IMR-90 (cell line): ENCODE results near the gene KLF2. TPM values are rescaled to one million over a fixed set of nuclear protein-coding genes. Genes with fewer than 3 reads are reported as not detected.

Experiments used
- ATAC-seq: fragments of 200-7000 bp; cut with Tn5 transposase; 2 replicates; pipeline ENCODE4 v1.9.1; 2020; ENCODE audit warnings: low read depth, mild to moderate bottlenecking, moderate library complexity
- BruUV-seq: library from RNA; stranded (reverse); fragments of 400-500 nt; replicated peaks from 2 replicates; lab custom pipeline; 2021; lab: Mats Ljungman, UMichigan
- CTCF ChIA-PET: fragments of 300-600 bp; formaldehyde crosslinking; extraction: SDS; loops from one replicate; lab custom pipeline; 2021; ENCODE audit warnings: antibody characterized with exemption; lab: Yijun Ruan, JAX
- POLR2A ChIA-PET: fragments of 300-600 bp; sonication (Branson Sonifier 250); formaldehyde crosslinking; loops from one replicate; lab custom pipeline; 2022; ENCODE audit warnings: antibody characterized with exemption; ENCODE audit not compliant: unreplicated experiment; lab: Charles Lee
- DNase-seq: peaks from one replicate; pipeline ENCODE4 v3.0.0; 2013
- H2AFZ ChIP-seq: replicated peaks from 2 replicates; pipeline ENCODE3; 2013; ENCODE audit warnings: low read length, mild to moderate bottlenecking; ENCODE audit not compliant: poor library complexity
- H2AK5ac ChIP-seq: 2 replicates; pipeline ENCODE4 v1.6.1; 2013; ENCODE audit warnings: low read depth, low read length, inconsistent platforms
- H2AK9ac ChIP-seq: replicated peaks from 2 replicates; pipeline ENCODE3; 2013; ENCODE audit warnings: mild to moderate bottlenecking, low read depth, low read length, moderate library complexity; ENCODE audit not compliant: poor library complexity
- H2BK120ac ChIP-seq: 2 replicates; pipeline ENCODE4 v1.6.1; 2013; ENCODE audit warnings: low read depth, low read length, inconsistent platforms
- H2BK15ac ChIP-seq: 3 replicates; pipeline ENCODE4 v1.6.1; 2013; ENCODE audit warnings: low read depth, low read length, inconsistent platforms
- H2BK20ac ChIP-seq: 2 replicates; pipeline ENCODE4 v1.6.1; 2013; ENCODE audit warnings: low read depth, mild to moderate bottlenecking, inconsistent platforms, low read length, moderate library complexity
- H2BK5ac ChIP-seq: 2 replicates; pipeline ENCODE4 v1.6.1; 2013; ENCODE audit warnings: mild to moderate bottlenecking, low read depth, low read length, inconsistent platforms; ENCODE audit not compliant: poor library complexity, severe bottlenecking
- H3K14ac ChIP-seq: replicated peaks from 2 replicates; pipeline ENCODE4 v1.6.1; 2013; ENCODE audit warnings: low read depth, low read length, inconsistent platforms
- H3K18ac ChIP-seq: 2 replicates; pipeline ENCODE4 v1.6.1; 2013; ENCODE audit warnings: low read depth, low read length, control low read depth
- H3K23ac ChIP-seq: 2 replicates; pipeline ENCODE4 v1.6.1; 2013; ENCODE audit warnings: low read depth, low read length, inconsistent platforms
- H3K27ac ChIP-seq: 2 replicates; pipeline ENCODE4 v1.5.1; 2013; ENCODE audit warnings: mild to moderate bottlenecking, control low read depth, low read length; ENCODE audit not compliant: insufficient read depth
- H3K27me3 ChIP-seq: 2 replicates; pipeline ENCODE4 v1.6.1; 2013; ENCODE audit warnings: low read length; ENCODE audit not compliant: control insufficient read depth, insufficient read depth
- H3K36me3 ChIP-seq: 2 replicates; pipeline ENCODE4 v1.6.1; 2013; ENCODE audit warnings: low read length, mixed read lengths; ENCODE audit not compliant: control insufficient read depth, insufficient read depth
- H3K4ac ChIP-seq: 2 replicates; pipeline ENCODE4 v1.6.1; 2013; ENCODE audit warnings: low read depth, low read length, inconsistent platforms
- H3K4me1 ChIP-seq: 2 replicates; pipeline ENCODE4 v1.6.1; 2013; ENCODE audit warnings: low read length, mixed read lengths; ENCODE audit not compliant: control insufficient read depth, insufficient read depth
- H3K4me2 ChIP-seq: 2 replicates; pipeline ENCODE4 v1.6.1; 2013; ENCODE audit warnings: low read depth, mild to moderate bottlenecking, control low read depth, low read length, moderate library complexity
- H3K4me3 ChIP-seq: 2 replicates; pipeline ENCODE4 v1.5.1; 2013; ENCODE audit warnings: low read depth, mild to moderate bottlenecking, control low read depth, low read length, moderate library complexity; ENCODE audit not compliant: insufficient read depth
- H3K56ac ChIP-seq: 2 replicates; pipeline ENCODE4 v1.6.1; 2013; ENCODE audit warnings: low read length, inconsistent platforms; ENCODE audit not compliant: insufficient read depth; ENCODE audit errors: extremely low read depth
- H3K79me1 ChIP-seq, 2 experiments: 2 replicates each; pipeline ENCODE4 v1.6.1; 2013; ENCODE audit warnings: low read length in 2 of 2, inconsistent platforms in 1 of 2, low read depth in 1 of 2
- H3K9ac ChIP-seq: 2 replicates; pipeline ENCODE4 v1.6.1; 2013; ENCODE audit warnings: low read depth, low read length, control low read depth
- H3K9me1 ChIP-seq: 2 replicates; pipeline ENCODE4 v1.6.1; 2013; ENCODE audit warnings: low read length, inconsistent platforms; ENCODE audit not compliant: insufficient read depth
- H3K9me3 ChIP-seq: 2 replicates; pipeline ENCODE4 v1.6.1; 2013; ENCODE audit warnings: low read length; ENCODE audit not compliant: control insufficient read depth, insufficient read depth
- H4K20me1 ChIP-seq: 2 replicates; pipeline ENCODE4 v1.6.1; 2013; ENCODE audit warnings: low read length, inconsistent platforms; ENCODE audit not compliant: insufficient read depth
- H4K5ac ChIP-seq: 2 replicates; pipeline ENCODE4 v1.6.1; 2013; ENCODE audit warnings: mild to moderate bottlenecking, low read depth, low read length, control low read depth
- H4K8ac ChIP-seq, 2 experiments: 2 replicates each; pipeline ENCODE4 v1.6.1; 2013; ENCODE audit warnings: low read depth in 2 of 2, low read length in 2 of 2, control low read depth in 1 of 2, inconsistent platforms in 1 of 2
- H4K91ac ChIP-seq: 2 replicates; pipeline ENCODE4 v1.6.1; 2013; ENCODE audit warnings: low read depth, low read length, inconsistent platforms; ENCODE audit not compliant: insufficient read depth
- BHLHE40 ChIP-seq: fragments of 150-350 bp; IDR thresholded peaks from 2 replicates; pipeline ENCODE4 v1.6.1; 2016; ENCODE audit warnings: mild to moderate bottlenecking, low read depth, low read length
- CEBPB ChIP-seq: IDR thresholded peaks from 2 replicates; pipeline ENCODE4 v1.6.1; 2012; ENCODE audit warnings: low read depth, low read length, improper control_type of control experiment
- CHD1 ChIP-seq: IDR thresholded peaks from 2 replicates; pipeline ENCODE4 v1.6.1; 2012; ENCODE audit warnings: low read depth, low read length, improper control_type of control experiment
- FOS ChIP-seq: fragments of 150-350 bp; IDR thresholded peaks from 2 replicates; pipeline ENCODE4 v1.6.1; 2016; ENCODE audit warnings: low read depth, low read length
- MAFK ChIP-seq: IDR thresholded peaks from 2 replicates; pipeline ENCODE4 v1.6.1; 2012; ENCODE audit warnings: low read depth, low read length, improper control_type of control experiment
- MAZ ChIP-seq: IDR thresholded peaks from 2 replicates; pipeline ENCODE4 v1.6.1; 2012; ENCODE audit warnings: low read depth, mild to moderate bottlenecking, low read length, improper control_type of control experiment, moderate library complexity, borderline replicate concordance
- MXI1 ChIP-seq: IDR thresholded peaks from 2 replicates; pipeline ENCODE4 v1.6.1; 2012; ENCODE audit warnings: low read depth, mild to moderate bottlenecking, low read length, moderate library complexity, borderline replicate concordance
- NFE2L2 ChIP-seq: fragments of 150-350 bp; IDR thresholded peaks from 2 replicates; pipeline ENCODE4 v1.6.1; 2016; ENCODE audit warnings: low read depth, mild to moderate bottlenecking, low read length
- POLR2A ChIP-seq: IDR thresholded peaks from 2 replicates; pipeline ENCODE4 v1.6.1; 2012; ENCODE audit warnings: mild to moderate bottlenecking, low read depth, low read length
- RAD21 ChIP-seq: IDR thresholded peaks from 2 replicates; pipeline ENCODE4 v1.6.1; 2012; ENCODE audit warnings: low read length, improper control_type of control experiment
- RCOR1 ChIP-seq: IDR thresholded peaks from 2 replicates; pipeline ENCODE4 v1.6.1; 2012; ENCODE audit warnings: mild to moderate bottlenecking, low read length, improper control_type of control experiment; ENCODE audit not compliant: insufficient replicate concordance
- RFX5 ChIP-seq: IDR thresholded peaks from 2 replicates; pipeline ENCODE4 v1.8.0; 2012; ENCODE audit warnings: low read depth, mild to moderate bottlenecking, low read length, moderate library complexity
- SMC3 ChIP-seq: fragments of 150-350 bp; IDR thresholded peaks from 2 replicates; pipeline ENCODE4 v1.6.1; 2016; ENCODE audit warnings: low read depth, mild to moderate bottlenecking, antibody characterized with exemption, low read length, moderate library complexity
- WGBS, 2 experiments: methylation state at CpG; one replicate each; pipeline versions ENCODE4 v1.1.5 to v1.1.7; 2013; ENCODE audit warnings: missing lambda C conversion rate in 2 of 2; ENCODE audit not compliant: insufficient read length in 1 of 2; ENCODE audit errors: extremely low coverage in 2 of 2; 5-methylcytosine and 5-hydroxymethylcytosine counted together
- dilution Hi-C: fragments of 300-500 bp; cut with HindIII; formaldehyde crosslinking; loops from one replicate; pipeline ENCODE4 v1.14.3; 2018; ENCODE audit warnings: low sequenced_read_pairs; ENCODE audit not compliant: unreplicated experiment
- in situ Hi-C: fragments of 300-500 bp; cut with MboI; formaldehyde crosslinking; loops from 3 replicates; pipeline ENCODE4 v1.14.3; 2019; ENCODE audit warnings: low sequenced_read_pairs, inconsistent platforms, mixed read lengths
- intact Hi-C: fragments of 100-400 bp; cut with micrococcal nuclease; formaldehyde crosslinking; loops from 2 replicates; pipeline ENCODE4 v1.10.0; 2022
- polyA plus RNA-seq, 3 experiments: library from polyadenylated mRNA; depleted of rRNA; stranded (reverse); fragments of >200 nt; gene quantifications; 2 replicates each; pipeline ENCODE4 v1.2.3, GENCODE V29; 2012; ENCODE audit warnings: low replicate concordance in 1 of 3
- total RNA-seq: library from RNA; depleted of rRNA; stranded (reverse); fragments of >200 nt; gene quantifications from 2 replicates; pipeline ENCODE4 v1.2.3, GENCODE V29; 2012
- TF ChIP-seq, protein P1 (sequence below): fragments of 150-350 bp; IDR thresholded peaks from 2 replicates; pipeline ENCODE4 v1.6.1; 2017; ENCODE audit warnings: mild to moderate bottlenecking, antibody characterized with exemption, low read length, low read depth
- TF ChIP-seq, protein P2 (sequence below): fragments of 150-350 bp; IDR thresholded peaks from 2 replicates; pipeline ENCODE4 v1.6.1; 2016; ENCODE audit warnings: low read depth, mild to moderate bottlenecking, low read length, moderate library complexity, borderline replicate concordance
- TF ChIP-seq, protein P3 (sequence below): conservative IDR thresholded peaks from 2 replicates; pipeline ENCODE4 v1.5.1; 2012; ENCODE audit warnings: mild to moderate bottlenecking, low read depth, low read length, improper control_type of control experiment

Gene KLF2
- total and polyA plus RNA-seq, 2 of the 4 experiments (the other 2 are of a cell fraction), result 1.1 to 34.4 TPM

DNA sequence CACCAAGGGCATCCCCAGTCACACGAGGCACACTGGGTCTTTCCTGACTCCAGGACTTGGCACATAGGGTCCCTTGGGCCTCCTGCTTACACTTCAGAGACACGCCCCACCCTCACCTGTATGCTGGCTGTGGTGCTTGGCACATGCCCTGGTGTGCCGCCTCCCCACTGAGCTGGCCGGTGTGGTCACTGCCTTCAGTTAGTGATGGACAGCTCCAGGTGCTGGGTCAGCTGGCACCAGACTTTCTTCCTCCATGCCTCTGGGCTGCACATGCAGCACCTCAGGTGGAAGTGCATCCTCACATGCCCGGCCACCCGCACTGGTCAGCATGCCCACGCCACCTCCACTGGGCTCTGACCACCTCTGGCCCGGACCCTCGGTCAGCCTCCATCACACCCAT lies 52.9 kb downstream of the KLF2 start:
- Histone ChIP-seq H4K20me1 (0 out of 2 replicates have a peak, but pooled peaks cover 10% of the 10 kb centered on the region), H2BK120ac (no peak overlapping the region), H3K9me1 (peaks cover 14% of the 10 kb centered on the region; the same call in 1 of the 2 replicates), H2BK20ac (no peak overlapping the region), H3K18ac (no peak overlapping the region), H3K9ac (no peak overlapping the region), H3K79me1 (peaks cover 0 to 24% of the 10 kb centered on the region in 2 experiments; a peak in 2 of 4 replicates), H2AFZ (no peak overlapping the region), H3K4ac (no peak overlapping the region), H2BK5ac (no peak overlapping the region), H4K8ac (no peak overlapping the region), H4K5ac (no peak overlapping the region), H2AK9ac (no peak overlapping the region), H3K4me1 (peaks cover 10% of the 10 kb centered on the region; the same call in 1 of the 2 replicates), H3K9me3 (no peaks in the 10 kb centered on the region), H3K27ac (no peak overlapping the region), H3K36me3 (peaks cover 17% of the 10 kb centered on the region), H3K56ac (no peak overlapping the region), H2BK15ac (no peak overlapping the region), H3K14ac (no peak overlapping the region), H3K27me3 (no peaks in the 10 kb centered on the region), H3K4me2 (no peak overlapping the region), H4K91ac (no peak overlapping the region), H3K23ac (no peak overlapping the region), H2AK5ac (no peak overlapping the region), H3K4me3 (no peak overlapping the region)
- no peak for DNase-seq
- in situ Hi-C loops (no loop called here), intact Hi-C loops (no loop called here), dilution Hi-C loops (no loop called here)
- BruUV-seq, result no TSS peak
- WGBS, 2 experiments, result no CpG with 5 or more reads among the region's 9 CpGs
- POLR2A ChIA-PET, result no interaction called here
- ATAC-seq, result no peak
- no peak for TF ChIP-seq SMC3
- no peak for TF ChIP-seq RFX5
- no peak for TF ChIP-seq MAFK
- no peak for TF ChIP-seq MAZ
- TF ChIP-seq POLR2A, result no peak
- no peak for TF ChIP-seq BHLHE40
- TF ChIP-seq RAD21, result no peak
- TF ChIP-seq, protein P1, sequence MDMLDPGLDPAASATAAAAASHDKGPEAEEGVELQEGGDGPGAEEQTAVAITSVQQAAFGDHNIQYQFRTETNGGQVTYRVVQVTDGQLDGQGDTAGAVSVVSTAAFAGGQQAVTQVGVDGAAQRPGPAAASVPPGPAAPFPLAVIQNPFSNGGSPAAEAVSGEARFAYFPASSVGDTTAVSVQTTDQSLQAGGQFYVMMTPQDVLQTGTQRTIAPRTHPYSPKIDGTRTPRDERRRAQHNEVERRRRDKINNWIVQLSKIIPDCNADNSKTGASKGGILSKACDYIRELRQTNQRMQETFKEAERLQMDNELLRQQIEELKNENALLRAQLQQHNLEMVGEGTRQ, result no peak
- no peak for TF ChIP-seq CEBPB
- no peak for TF ChIP-seq CHD1
- no peak for TF ChIP-seq MXI1
- TF ChIP-seq NFE2L2, result no peak
- TF ChIP-seq RCOR1, result no peak
- TF ChIP-seq, protein P2, sequence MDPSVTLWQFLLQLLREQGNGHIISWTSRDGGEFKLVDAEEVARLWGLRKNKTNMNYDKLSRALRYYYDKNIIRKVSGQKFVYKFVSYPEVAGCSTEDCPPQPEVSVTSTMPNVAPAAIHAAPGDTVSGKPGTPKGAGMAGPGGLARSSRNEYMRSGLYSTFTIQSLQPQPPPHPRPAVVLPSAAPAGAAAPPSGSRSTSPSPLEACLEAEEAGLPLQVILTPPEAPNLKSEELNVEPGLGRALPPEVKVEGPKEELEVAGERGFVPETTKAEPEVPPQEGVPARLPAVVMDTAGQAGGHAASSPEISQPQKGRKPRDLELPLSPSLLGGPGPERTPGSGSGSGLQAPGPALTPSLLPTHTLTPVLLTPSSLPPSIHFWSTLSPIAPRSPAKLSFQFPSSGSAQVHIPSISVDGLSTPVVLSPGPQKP, result no peak
- TF ChIP-seq, protein P3, sequence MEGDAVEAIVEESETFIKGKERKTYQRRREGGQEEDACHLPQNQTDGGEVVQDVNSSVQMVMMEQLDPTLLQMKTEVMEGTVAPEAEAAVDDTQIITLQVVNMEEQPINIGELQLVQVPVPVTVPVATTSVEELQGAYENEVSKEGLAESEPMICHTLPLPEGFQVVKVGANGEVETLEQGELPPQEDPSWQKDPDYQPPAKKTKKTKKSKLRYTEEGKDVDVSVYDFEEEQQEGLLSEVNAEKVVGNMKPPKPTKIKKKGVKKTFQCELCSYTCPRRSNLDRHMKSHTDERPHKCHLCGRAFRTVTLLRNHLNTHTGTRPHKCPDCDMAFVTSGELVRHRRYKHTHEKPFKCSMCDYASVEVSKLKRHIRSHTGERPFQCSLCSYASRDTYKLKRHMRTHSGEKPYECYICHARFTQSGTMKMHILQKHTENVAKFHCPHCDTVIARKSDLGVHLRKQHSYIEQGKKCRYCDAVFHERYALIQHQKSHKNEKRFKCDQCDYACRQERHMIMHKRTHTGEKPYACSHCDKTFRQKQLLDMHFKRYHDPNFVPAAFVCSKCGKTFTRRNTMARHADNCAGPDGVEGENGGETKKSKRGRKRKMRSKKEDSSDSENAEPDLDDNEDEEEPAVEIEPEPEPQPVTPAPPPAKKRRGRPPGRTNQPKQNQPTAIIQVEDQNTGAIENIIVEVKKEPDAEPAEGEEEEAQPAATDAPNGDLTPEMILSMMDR, result no peak
- no peak for TF ChIP-seq FOS
- CTCF ChIA-PET, result no interaction called here
